Stimulated activated effector memory CD8-positive, alpha-beta T cell treated with anti-CD3 and anti-CD28 coated beads, Interleukin-12 subunit alpha, Interleukin-12 subunit beta, amount 100 ng/mL, for 72 hours (primary cell): ENCODE measurements around the gene CKB.

ENCODE experiments used
- ATAC-seq: fragments of 150-1000 bp; cut with Tn5 transposase; 2 replicates; pipeline ENCODE4 v1.10.0; 2021
- DNase-seq, 2 donors: peaks; one replicate each; pipeline ENCODE4 v3.0.0; 2021 to 2022; ENCODE audit warnings: low spot score in 2 of 2
- H3K27ac Mint-ChIP-seq: one replicate; pipeline ENCODE4 v1.8.0; 2022; ENCODE audit warnings: mild to moderate bottlenecking, mixed read lengths
- H3K36me3 Mint-ChIP-seq: one replicate; pipeline ENCODE4 v1.8.0; 2022; ENCODE audit warnings: mild to moderate bottlenecking, mixed read lengths
- H3K4me1 Mint-ChIP-seq: one replicate; pipeline ENCODE4 v1.8.0; 2022; ENCODE audit warnings: mixed read lengths
- H3K4me3 Mint-ChIP-seq: one replicate; pipeline ENCODE4 v1.8.0; 2022; ENCODE audit warnings: mild to moderate bottlenecking, mixed read lengths
- H3K9me3 Mint-ChIP-seq: one replicate; pipeline ENCODE4 v1.8.0; 2022; ENCODE audit warnings: mixed read lengths

Gene CKB

DNA sequence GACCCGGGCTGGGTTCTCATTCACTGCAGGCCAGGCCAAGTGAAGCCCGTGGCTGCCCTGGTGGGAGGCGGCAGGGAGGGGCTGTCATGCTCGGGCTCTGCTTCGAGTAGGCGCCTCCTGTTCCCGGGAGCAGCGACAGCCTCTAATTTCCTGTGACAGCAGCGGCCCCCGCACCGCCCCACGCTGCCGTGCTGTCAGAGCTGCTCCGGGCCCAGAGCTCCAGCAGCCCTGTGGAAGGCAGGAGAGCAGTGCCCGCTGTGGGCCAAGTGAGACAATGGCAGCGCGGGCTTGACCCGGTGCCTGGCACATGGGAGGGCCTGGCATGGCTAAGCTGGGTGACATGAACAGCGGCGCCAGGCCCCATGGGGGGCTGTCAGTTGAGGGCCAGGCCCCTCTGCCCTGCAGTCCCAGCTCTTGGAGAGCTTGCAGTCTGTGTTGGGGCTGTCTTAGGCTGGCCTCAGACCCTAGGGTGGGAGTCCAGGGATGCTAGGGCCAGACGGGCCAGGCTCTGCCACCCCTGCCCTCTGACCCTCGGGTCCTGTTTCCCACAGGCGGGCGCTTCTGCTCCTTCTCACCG is 11.5 kb upstream of the CKB start:
- ATAC-seq (no peak), DNase-seq (no peak)
- Mint-ChIP-seq H3K36me3 (peaks cover 26% of the 10 kb centered on the region), H3K4me3 (no peak overlapping the region), H3K4me1 (peaks cover 26% of the 10 kb centered on the region), H3K9me3 (no peaks in the 10 kb centered on the region), H3K27ac (no peak overlapping the region)

DNA sequence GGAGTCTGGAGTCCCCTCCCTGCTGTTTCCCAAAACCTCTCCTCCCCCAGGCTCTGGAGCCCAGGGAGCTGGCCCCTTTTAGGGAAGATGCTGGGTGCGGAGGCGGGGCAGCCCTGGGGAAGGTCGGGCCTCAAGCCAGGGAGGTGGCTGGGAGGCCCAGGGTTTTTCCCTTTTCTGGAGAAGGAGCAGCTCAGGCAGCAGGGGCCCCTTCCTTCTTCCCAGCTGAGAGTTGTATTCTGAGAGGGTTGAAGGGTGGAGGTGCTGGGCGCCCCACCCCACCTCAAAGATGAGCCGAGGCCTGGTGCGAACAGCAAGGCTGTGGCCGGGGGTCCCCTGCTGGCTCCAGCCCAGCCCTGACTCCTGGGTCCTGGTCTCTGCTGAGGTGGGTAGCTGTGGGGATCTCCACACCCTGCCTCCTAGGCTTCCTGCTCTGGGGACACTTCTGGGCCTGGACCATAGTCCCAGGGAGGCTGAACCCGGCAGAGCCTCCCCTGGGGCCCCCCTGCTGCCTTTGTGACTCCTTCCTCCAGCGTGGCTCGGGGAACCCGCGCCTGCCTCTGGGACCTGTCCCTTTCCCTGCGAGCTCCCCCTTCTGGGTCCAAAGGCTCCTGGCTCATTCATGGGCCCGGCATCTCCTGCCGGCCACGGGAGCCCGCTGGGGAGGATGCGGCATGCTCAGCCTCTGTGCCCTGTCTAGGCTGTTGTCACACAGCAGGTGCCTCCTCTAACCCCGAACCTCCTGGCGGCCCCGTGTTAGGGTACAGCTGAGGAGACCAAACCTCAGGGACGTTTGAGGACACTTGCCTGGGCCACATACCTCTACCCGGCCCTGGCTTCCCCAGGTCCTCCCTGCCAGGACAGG is 10.7 kb upstream of the CKB start:
- H3K4me3 Mint-ChIP-seq = no peak overlapping the region
- no peak for DNase-seq

GRCh38 chr14:103532216-103533136 is 9.8 kb upstream of the CKB start:
- peaks cover 40% of the 10 kb centered on the region for H3K4me1 Mint-ChIP-seq
- DNase-seq (no peak), ATAC-seq (no peak)
- H3K9me3 Mint-ChIP-seq = no peaks in the 10 kb centered on the region
- H3K36me3 Mint-ChIP-seq = peaks cover 38% of the 10 kb centered on the region
- H3K27ac Mint-ChIP-seq = no peak overlapping the region
- no peak overlapping the region for H3K4me3 Mint-ChIP-seq

More for the DNA sequence above, 10.7 kb upstream of the CKB start:
- Mint-ChIP-seq H3K9me3 (no peaks in the 10 kb centered on the region), H3K27ac (no peak overlapping the region), H3K4me1 (peaks cover 31% of the 10 kb centered on the region), H3K36me3 (peaks cover 33% of the 10 kb centered on the region)
- ATAC-seq = no peak

- H3K9me3 Mint-ChIP-seq = no peaks in the 10 kb centered on the region
- peaks cover 49% of the 10 kb centered on the region for H3K4me1 Mint-ChIP-seq
- peak overlapping the region; percentile 74 for H3K27ac Mint-ChIP-seq
- ATAC-seq (no peak), DNase-seq (no peak)
- H3K4me3 Mint-ChIP-seq = peak overlapping the region; percentile 91
- H3K36me3 Mint-ChIP-seq = peaks cover 42% of the 10 kb centered on the region
Observed at GRCh38 chr14:103531421-103532215, 9.0 kb upstream of the CKB start.

- peaks cover 50% of the 10 kb centered on the region for H3K4me1 Mint-ChIP-seq
- peak overlapping the region; percentile 74 for H3K27ac Mint-ChIP-seq
- H3K36me3 Mint-ChIP-seq = peaks cover 42% of the 10 kb centered on the region
- DNase-seq (no peak), ATAC-seq (no peak)
- H3K9me3 Mint-ChIP-seq = no peaks in the 10 kb centered on the region
- H3K4me3 Mint-ChIP-seq = peak overlapping the region; percentile 91
Observed at GRCh38 chr14:103530831-103531230, 8.2 kb upstream of the CKB start.

DNA sequence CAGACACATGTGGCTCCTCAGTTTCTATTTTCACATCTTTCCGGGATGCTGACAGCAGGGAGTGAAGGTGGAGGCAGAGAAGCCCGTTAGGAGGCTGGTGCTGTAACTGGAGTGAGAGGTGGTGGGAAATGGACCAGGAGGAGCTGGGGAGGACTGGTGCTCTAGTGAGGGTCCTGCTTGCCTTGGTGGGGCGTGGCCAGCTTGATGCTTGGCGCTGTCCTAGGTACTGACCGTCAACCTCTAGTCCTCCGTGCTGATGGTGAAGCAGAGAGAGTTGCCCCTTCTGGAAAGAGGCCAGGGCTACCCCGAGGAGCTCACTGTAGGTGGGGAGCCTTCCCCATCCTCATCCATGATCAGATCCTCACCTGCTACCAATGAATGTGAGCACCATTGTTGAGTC is 7.8 kb upstream of the CKB start:
- H3K27ac Mint-ChIP-seq = no peak overlapping the region
- ATAC-seq (no peak), DNase-seq (no peak)
- H3K4me1 Mint-ChIP-seq = peaks cover 50% of the 10 kb centered on the region
- peaks cover 42% of the 10 kb centered on the region for H3K36me3 Mint-ChIP-seq
- H3K4me3 Mint-ChIP-seq = peak overlapping the region; percentile 91
- no peaks in the 10 kb centered on the region for H3K9me3 Mint-ChIP-seq

GRCh38 chr14:103529383-103530365 is 7.0 kb upstream of the CKB start:
- no peaks in the 10 kb centered on the region for H3K9me3 Mint-ChIP-seq
- peak overlapping the region; percentile 91 for H3K4me3 Mint-ChIP-seq
- peak overlapping the region; percentile 96 for H3K27ac Mint-ChIP-seq
- DNase-seq (no peak), ATAC-seq (no peak)
- H3K4me1 Mint-ChIP-seq = peaks cover 50% of the 10 kb centered on the region
- H3K36me3 Mint-ChIP-seq = peaks cover 42% of the 10 kb centered on the region

- Mint-ChIP-seq H3K27ac (peak within 1 kb of the TSS; percentile 96), H3K9me3 (no peaks in the 10 kb centered on the region), H3K4me1 (peaks cover 50% of the 10 kb centered on the region), H3K4me3 (peak within 1 kb of the TSS; percentile 91), H3K36me3 (peaks cover 42% of the 10 kb centered on the region)
- DNase-seq = peak; percentile 64 to 84
- peak; percentile 81 for ATAC-seq
Observed at GRCh38 chr14:103528587-103529382, 6.2 kb upstream of the CKB start, which contains the start of gene TRMT61A. Gene TRMT61A, plus strand, starts transcription at chr14:103529196. Its CDS starts 783 bp downstream, at chr14:103529979.

- no peaks in the 10 kb centered on the region for H3K9me3 Mint-ChIP-seq
- peaks cover 50% of the 10 kb centered on the region for H3K4me1 Mint-ChIP-seq
- peak overlapping the region; percentile 96 for H3K27ac Mint-ChIP-seq
- peak overlapping the region; percentile 91 for H3K4me3 Mint-ChIP-seq
- DNase-seq = no peak
- peaks cover 42% of the 10 kb centered on the region for H3K36me3 Mint-ChIP-seq
- no peak for ATAC-seq
Observed at GRCh38 chr14:103528146-103528586, 5.5 kb upstream of the CKB start.

DNA sequence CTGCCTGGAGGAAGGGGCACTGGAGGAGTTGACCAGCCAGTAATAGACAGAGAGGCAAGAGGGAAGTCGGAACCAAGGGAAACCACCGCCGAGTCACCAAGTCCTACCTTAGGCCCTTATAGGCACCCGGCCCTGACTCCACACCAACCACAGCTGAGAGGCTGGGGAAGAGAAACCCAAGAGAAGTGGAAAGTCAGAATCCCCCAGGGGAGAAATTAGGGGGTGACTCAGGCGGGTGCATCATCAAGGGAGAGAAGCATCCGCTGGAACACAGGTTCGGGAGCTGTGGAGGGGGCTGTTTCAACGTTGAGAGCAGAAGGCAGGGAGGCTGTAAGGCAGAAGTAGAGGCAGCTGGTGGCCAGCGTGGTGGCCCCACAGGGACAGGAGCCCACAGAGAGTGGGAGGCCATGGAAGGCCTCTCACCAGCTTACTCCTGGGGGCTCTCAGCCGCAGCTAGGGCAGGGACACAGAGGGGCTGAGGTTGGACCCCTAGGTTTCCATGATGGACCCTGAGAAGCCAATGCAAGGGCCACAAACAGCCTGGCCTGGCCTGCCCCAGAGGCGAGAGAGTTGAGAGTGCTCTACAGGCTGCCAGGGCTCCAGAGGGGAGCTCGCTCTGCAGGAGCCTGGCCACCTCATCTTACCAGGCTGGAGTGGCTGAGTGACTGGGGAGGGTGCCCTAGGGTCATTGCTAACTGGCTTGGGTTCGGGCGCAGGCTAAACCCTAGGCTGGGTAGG is 4.9 kb upstream of the CKB start:
- Mint-ChIP-seq H3K27ac (peak overlapping the region; percentile 96), H3K4me1 (peaks cover 50% of the 10 kb centered on the region), H3K36me3 (peaks cover 42% of the 10 kb centered on the region), H3K4me3 (peak overlapping the region; percentile 91), H3K9me3 (no peaks in the 10 kb centered on the region)
- peak; percentile 66 for ATAC-seq
- no peak for DNase-seq

GRCh38 chr14:103526914-103527248 is 4.3 kb upstream of the CKB start:
- ATAC-seq (no peak), DNase-seq (no peak)
- Mint-ChIP-seq H3K9me3 (no peaks in the 10 kb centered on the region), H3K36me3 (peaks cover 40% of the 10 kb centered on the region), H3K27ac (peak overlapping the region; percentile 96), H3K4me1 (peaks cover 49% of the 10 kb centered on the region), H3K4me3 (peak overlapping the region; percentile 91)

DNA sequence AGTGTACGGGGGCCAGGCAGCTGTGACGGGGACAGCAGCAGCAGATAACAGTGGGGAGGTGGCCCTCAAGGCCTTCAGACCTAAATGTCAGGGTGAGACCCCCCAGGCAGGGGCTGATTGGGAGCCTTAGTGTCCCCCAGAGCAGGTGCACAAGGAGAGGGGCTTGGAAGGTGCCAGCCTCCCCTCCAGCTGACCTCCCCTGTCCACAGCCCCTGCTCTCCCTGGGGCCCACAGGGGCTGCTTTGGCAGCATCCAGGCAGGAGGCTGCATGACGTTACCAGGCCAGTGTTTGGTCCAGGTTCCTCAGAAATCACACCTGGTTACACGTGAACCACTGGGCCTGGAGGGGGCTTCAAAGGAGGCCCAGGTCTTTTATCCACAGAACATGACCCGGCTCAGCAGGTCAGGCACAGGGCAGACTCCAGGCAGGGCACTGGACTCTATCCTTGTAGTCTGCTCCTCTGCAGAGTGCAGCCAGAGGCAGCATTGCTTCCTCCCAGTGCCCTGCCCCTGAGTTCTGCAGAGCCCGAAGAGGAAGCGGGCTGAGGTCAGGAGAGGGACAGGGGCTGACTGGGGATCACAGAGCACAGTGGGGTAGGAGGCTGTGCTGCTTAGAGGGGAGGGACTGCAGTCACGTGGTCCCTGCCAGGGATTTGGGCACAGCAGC is 3.8 kb upstream of the CKB start:
- Mint-ChIP-seq H3K9me3 (no peaks in the 10 kb centered on the region), H3K36me3 (peaks cover 35% of the 10 kb centered on the region), H3K27ac (no peak overlapping the region), H3K4me1 (peaks cover 44% of the 10 kb centered on the region), H3K4me3 (no peak overlapping the region)
- ATAC-seq (no peak), DNase-seq (no peak)
